HepG2 (cell line): ENCODE measurements around the gene SAPCD2. TPM values are rescaled to one million over a fixed set of nuclear protein-coding genes. Genes with fewer than 3 reads are reported as not detected.

Experiments used
- ARNT ChIP-seq: fragments of 450-650 bp; IDR thresholded peaks from 2 replicates; pipeline ENCODE4 v1.6.1; 2017
- EP300 ChIP-seq, 3 experiments: sonication (generic) in 1 of 3; formaldehyde crosslinking in 1 of 3; IDR thresholded peaks; 2 replicates each; pipeline versions ENCODE4 v1.5.1 to v1.6.1; 2011 to 2020; ENCODE audit warnings: low read depth in 2 of 3, low read length in 2 of 3, borderline replicate concordance in 1 of 3, improper control_type of control experiment in 1 of 3, mild to moderate bottlenecking in 1 of 3, missing genetic modification reagents in 1 of 3, moderate library complexity in 1 of 3
- GABPA ChIP-seq, 2 experiments: IDR thresholded peaks; 2 replicates each; pipeline ENCODE4 v1.6.1; 2011 to 2016; ENCODE audit warnings: low read depth in 2 of 2, low read length in 1 of 2, missing biosample characterization in 1 of 2, missing genetic modification characterization in 1 of 2
- HDAC1 ChIP-seq: sonication (generic); formaldehyde crosslinking; IDR thresholded peaks from 2 replicates; pipeline ENCODE4 v1.5.1; 2020; ENCODE audit warnings: mild to moderate bottlenecking, missing genetic modification reagents
- HIC2 ChIP-seq: sonication (generic); formaldehyde crosslinking; IDR thresholded peaks from 2 replicates; pipeline ENCODE4 v1.9.0; 2022; ENCODE audit warnings: low read depth, missing genetic modification reagents
- JUNB ChIP-seq: sonication (generic); formaldehyde crosslinking; IDR thresholded peaks from 2 replicates; pipeline ENCODE4 v1.8.0; 2022; ENCODE audit warnings: missing genetic modification reagents, mild to moderate bottlenecking, borderline replicate concordance
- KDM2A ChIP-seq: sonication (generic); formaldehyde crosslinking; IDR thresholded peaks from 2 replicates; pipeline ENCODE4 v1.4.0; 2020; ENCODE audit warnings: low read depth, missing genetic modification reagents, borderline replicate concordance
- KLF15 ChIP-seq: sonication (generic); formaldehyde crosslinking; IDR thresholded peaks from 2 replicates; pipeline ENCODE4 v1.8.1; 2023; ENCODE audit warnings: borderline replicate concordance, mild to moderate bottlenecking, inconsistent platforms, missing genetic modification reagents, mixed read lengths
- LBX2 ChIP-seq: sonication (generic); formaldehyde crosslinking; IDR thresholded peaks from 2 replicates; pipeline ENCODE4 v1.5.0; 2020; ENCODE audit warnings: missing genetic modification reagents, mild to moderate bottlenecking, borderline replicate concordance
- MTF2 ChIP-seq: sonication (generic); formaldehyde crosslinking; IDR thresholded peaks from 2 replicates; pipeline ENCODE4 v1.5.0; 2020; ENCODE audit warnings: missing genetic modification reagents, borderline replicate concordance
- MXD1 ChIP-seq: sonication (generic); formaldehyde crosslinking; IDR thresholded peaks from 2 replicates; pipeline ENCODE4 v1.4.0; 2020; ENCODE audit warnings: mild to moderate bottlenecking, missing genetic modification reagents
- POGZ ChIP-seq: sonication (generic); formaldehyde crosslinking; IDR thresholded peaks from 2 replicates; pipeline ENCODE4 v1.4.0; 2020; ENCODE audit warnings: mild to moderate bottlenecking, missing genetic modification reagents
- SAP130 ChIP-seq: IDR thresholded peaks from 2 replicates; pipeline ENCODE4 v1.6.1; 2016; ENCODE audit warnings: low read depth
- SKI ChIP-seq: fragments of 450-650 bp; IDR thresholded peaks from one replicate; pipeline ENCODE4 v1.6.1; 2018; ENCODE audit warnings: mild to moderate bottlenecking; ENCODE audit not compliant: partially characterized antibody
- SPEN ChIP-seq: sonication (generic); formaldehyde crosslinking; IDR thresholded peaks from 2 replicates; pipeline ENCODE4 v1.5.1; 2020; ENCODE audit warnings: low read depth, mild to moderate bottlenecking, missing genetic modification reagents
- ZNF207 ChIP-seq: fragments of 450-650 bp; IDR thresholded peaks from 2 replicates; pipeline ENCODE4 v1.6.1; 2016; ENCODE audit warnings: antibody characterized with exemption, borderline replicate concordance
- ZNF512 ChIP-seq: sonication (generic); formaldehyde crosslinking; IDR thresholded peaks from 2 replicates; pipeline ENCODE4 v1.4.0; 2020; ENCODE audit warnings: mild to moderate bottlenecking, missing genetic modification reagents
- ZNF530 ChIP-seq: sonication (generic); formaldehyde crosslinking; IDR thresholded peaks from 2 replicates; pipeline ENCODE4 v1.5.0; 2020; ENCODE audit warnings: low read depth, mild to moderate bottlenecking, missing genetic modification reagents
- ZNF549 ChIP-seq: sonication (generic); formaldehyde crosslinking; IDR thresholded peaks from 2 replicates; pipeline ENCODE4 v1.5.0; 2020; ENCODE audit warnings: missing genetic modification reagents
- ZNF747 ChIP-seq: sonication (generic); formaldehyde crosslinking; IDR thresholded peaks from 2 replicates; pipeline ENCODE4 v1.8.1; 2023; ENCODE audit warnings: missing genetic modification reagents, mild to moderate bottlenecking, borderline replicate concordance
- ZNF766 ChIP-seq: sonication (generic); formaldehyde crosslinking; IDR thresholded peaks from 2 replicates; pipeline ENCODE4 v1.5.0; 2020; ENCODE audit warnings: missing genetic modification reagents, borderline replicate concordance
- ZSCAN25 ChIP-seq: sonication (generic); formaldehyde crosslinking; IDR thresholded peaks from 2 replicates; pipeline ENCODE4 v1.8.0; 2022; ENCODE audit warnings: mild to moderate bottlenecking, missing genetic modification reagents
- ZSCAN31 ChIP-seq: sonication (generic); formaldehyde crosslinking; IDR thresholded peaks from 2 replicates; pipeline ENCODE4 v1.5.0; 2020; ENCODE audit warnings: low read depth, mild to moderate bottlenecking, missing genetic modification reagents
- polyA plus RNA-seq, 8 experiments: library from polyadenylated mRNA; depleted of rRNA in 3 of 8; stranded (reverse) in 7 of 8; unstranded in 1 of 8; fragments of >200 nt; fragmentation: Illumina TruSeq in 4 of 8; extraction: Trizol in 4 of 8; gene quantifications; 2 replicates each; pipeline versions ENCODE4 v1.2.1 to v1.2.3, GENCODE V29; 2011 to 2016; ENCODE audit warnings: low read depth in 4 of 8, missing spikeins in 1 of 8, mixed read lengths in 1 of 8; ENCODE audit not compliant: insufficient read depth in 1 of 8
- total RNA-seq, 5 experiments: library from RNA; depleted of rRNA; stranded (reverse); fragments of >200 nt; fragmentation: Illumina TruSeq; extraction: Trizol; gene quantifications; 2 replicates each; pipeline ENCODE4 v1.2.3, GENCODE V29; 2016; ENCODE audit warnings: low read depth in 1 of 5
- TF ChIP-seq, protein P1 (sequence below): sonication (generic); formaldehyde crosslinking; conservative IDR thresholded peaks from 2 replicates; pipeline ENCODE4 v1.4.0; 2020; ENCODE audit warnings: missing genetic modification reagents
- TF ChIP-seq, protein P2 (sequence below): sonication (generic); formaldehyde crosslinking; IDR thresholded peaks from 2 replicates; pipeline ENCODE4 v1.4.0; 2020; ENCODE audit warnings: missing genetic modification reagents

SAPCD2 gene
- total and polyA plus RNA-seq, 2 of the 13 experiments (the other 11 are each of a cell fraction or from before 2014, with no cell fraction given) = 21.9 to 42.8 TPM

GRCh38 chr9:137083394-137084004 is 13.1 kb upstream of the SAPCD2 start (continued):
- TF ChIP-seq GABPA (IDR thresholded peaks at IDR 0.05; ENCODE audit: low read depth, low read length) (no peak), GABPA (CRISPR knock-in tag; IDR thresholded peaks at IDR 0.05; ENCODE audit: low read depth) (no peak), LBX2 (CRISPR knock-in tag) (no peak), ZNF530 (CRISPR knock-in tag) (no peak), KDM2A (CRISPR knock-in tag) (peak; percentile 57; the same call in 1 of the 2 replicates), POGZ (CRISPR knock-in tag) (no peak), ZNF512 (CRISPR knock-in tag) (no peak), ZSCAN31 (CRISPR knock-in tag) (no peak), ZNF207 (no peak), HIC2 (CRISPR knock-in tag) (no peak), KLF15 (CRISPR knock-in tag) (no peak), MXD1 (CRISPR knock-in tag) (no peak), ZNF747 (CRISPR knock-in tag) (no peak), ZNF766 (no peak), JUNB (no peak), SAP130 (CRISPR knock-in tag) (peak; percentile 58; the same call in 1 of the 2 replicates), ZNF549 (no peak), EP300 (IDR thresholded peaks at IDR 0.05; ENCODE audit: low read depth in 2 of 2, low read length in 2 of 2) (0 out of 4 replicates have a peak, but pooled peaks of 1 of the 2 experiments have one; percentile 13), EP300 (CRISPR knock-in tag; IDR thresholded peaks at IDR 0.05; ENCODE audit: borderline replicate concordance) (no peak), SPEN (CRISPR knock-in tag) (no peak), MTF2 (CRISPR knock-in tag) (no peak), HDAC1 (peak; percentile 22; the same call in 1 of the 2 replicates), ZSCAN25 (no peak), ARNT (no peak), SKI (no peak)
- TF ChIP-seq, protein P1, sequence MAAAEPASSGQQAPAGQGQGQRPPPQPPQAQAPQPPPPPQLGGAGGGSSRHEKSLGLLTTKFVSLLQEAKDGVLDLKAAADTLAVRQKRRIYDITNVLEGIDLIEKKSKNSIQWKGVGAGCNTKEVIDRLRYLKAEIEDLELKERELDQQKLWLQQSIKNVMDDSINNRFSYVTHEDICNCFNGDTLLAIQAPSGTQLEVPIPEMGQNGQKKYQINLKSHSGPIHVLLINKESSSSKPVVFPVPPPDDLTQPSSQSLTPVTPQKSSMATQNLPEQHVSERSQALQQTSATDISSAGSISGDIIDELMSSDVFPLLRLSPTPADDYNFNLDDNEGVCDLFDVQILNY (CRISPR knock-in tag) = no peak
- TF ChIP-seq, protein P2, sequence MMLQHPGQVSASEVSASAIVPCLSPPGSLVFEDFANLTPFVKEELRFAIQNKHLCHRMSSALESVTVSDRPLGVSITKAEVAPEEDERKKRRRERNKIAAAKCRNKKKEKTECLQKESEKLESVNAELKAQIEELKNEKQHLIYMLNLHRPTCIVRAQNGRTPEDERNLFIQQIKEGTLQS (CRISPR knock-in tag) = peak; percentile 24; the same call in 1 of the 2 replicates
